ENCODE measurements around the gene FOXQ1. TPM values are rescaled to one million over a fixed set of nuclear protein-coding genes. Genes with fewer than 3 reads are reported as not detected.

Gene FOXQ1
- total RNA-seq, 1 donor from 2014 or later = 2.1 TPM

DNA sequence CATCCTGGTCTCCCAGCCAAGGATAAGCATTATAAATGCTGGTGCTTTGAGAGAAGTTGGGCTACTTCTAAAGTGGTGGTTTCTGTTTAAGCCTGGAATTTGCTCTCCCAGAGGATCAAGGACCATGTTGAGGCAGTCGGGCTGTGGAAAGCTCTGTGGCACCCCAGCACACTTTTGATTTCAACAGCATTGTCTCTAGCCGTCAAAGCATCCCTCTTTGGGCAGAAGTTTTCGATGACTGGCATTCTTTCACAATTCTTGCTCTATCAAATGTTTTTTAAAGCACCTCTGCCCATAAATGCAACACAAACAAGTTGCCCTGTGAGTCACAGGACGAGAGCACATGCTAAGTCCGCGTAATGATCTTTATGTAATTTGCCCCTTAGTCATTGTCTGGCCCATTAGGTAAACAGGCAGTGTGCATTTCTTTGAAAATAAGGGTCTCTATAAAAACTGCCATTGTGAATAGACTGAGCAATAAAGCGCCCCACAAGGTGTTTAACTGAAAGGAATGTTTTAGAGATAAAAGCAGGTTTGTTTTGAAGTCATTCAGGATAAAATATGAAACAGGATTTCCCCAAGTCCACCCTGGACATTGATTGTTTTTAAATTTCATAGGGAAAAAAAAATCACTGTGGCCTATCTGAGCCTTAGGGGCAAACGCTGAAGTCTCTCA lies 44.7 kb upstream of the FOXQ1 start:
- TF ChIP-seq CTCF (conservative IDR thresholded peaks at IDR 0.05; ENCODE audit: low read depth, low read length) = no peak
- no peak overlapping the region for H3K4me3 ChIP-seq (ENCODE audit: low read depth, low read length)
- no peak for DNase-seq (ENCODE audit: low read depth)

DNA sequence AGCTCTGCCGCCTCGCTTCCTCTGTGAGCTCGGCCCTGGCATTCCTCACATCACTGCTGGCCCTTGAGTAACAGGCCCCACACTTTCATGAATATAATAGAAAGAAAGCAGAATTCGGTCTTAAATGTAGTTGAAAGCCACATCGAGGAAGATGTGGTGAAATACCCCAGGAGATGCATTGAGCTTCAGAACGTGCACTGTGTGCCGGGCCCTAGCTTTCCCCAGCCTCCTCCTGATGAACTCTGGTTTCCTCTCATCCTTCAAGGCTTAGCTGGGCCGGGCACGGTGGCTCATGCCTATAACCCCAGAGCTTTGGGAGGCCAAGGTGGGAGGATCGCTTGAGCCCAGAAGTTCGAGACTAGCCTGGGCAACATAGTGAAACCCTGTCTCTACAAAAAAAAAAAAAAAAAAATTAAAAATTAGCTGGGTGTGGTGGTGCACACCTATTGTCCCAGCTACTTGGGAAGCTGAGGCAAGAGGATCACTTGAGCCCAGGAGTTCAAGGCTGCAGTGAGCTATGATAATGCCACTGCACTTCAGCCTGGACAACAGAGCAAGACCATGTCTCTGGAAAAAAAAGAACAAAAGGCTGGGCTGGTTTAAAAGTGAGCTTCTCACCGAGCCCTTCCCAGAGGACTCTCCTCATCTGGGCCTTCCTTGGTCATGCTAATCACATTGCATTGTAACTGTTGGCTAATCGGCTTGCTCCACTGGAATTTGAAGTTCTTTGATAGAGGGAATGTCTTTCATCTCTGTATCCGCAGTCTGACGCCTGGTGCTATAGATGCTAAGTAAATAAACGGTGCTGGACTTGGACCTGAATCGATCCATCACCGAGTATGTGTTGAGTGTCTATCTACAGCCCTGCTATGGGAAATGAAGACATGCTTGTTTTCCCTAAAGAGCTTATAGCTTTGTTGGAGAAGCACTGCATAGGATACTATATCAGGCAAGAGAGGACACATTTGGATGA lies 43.8 kb upstream of the FOXQ1 start:
- TF ChIP-seq CTCF (conservative IDR thresholded peaks at IDR 0.05; ENCODE audit: low read depth, low read length) = no peak
- no peak overlapping the region for H3K4me3 ChIP-seq (ENCODE audit: low read depth, low read length)
- no peak for DNase-seq (ENCODE audit: low read depth)

DNA sequence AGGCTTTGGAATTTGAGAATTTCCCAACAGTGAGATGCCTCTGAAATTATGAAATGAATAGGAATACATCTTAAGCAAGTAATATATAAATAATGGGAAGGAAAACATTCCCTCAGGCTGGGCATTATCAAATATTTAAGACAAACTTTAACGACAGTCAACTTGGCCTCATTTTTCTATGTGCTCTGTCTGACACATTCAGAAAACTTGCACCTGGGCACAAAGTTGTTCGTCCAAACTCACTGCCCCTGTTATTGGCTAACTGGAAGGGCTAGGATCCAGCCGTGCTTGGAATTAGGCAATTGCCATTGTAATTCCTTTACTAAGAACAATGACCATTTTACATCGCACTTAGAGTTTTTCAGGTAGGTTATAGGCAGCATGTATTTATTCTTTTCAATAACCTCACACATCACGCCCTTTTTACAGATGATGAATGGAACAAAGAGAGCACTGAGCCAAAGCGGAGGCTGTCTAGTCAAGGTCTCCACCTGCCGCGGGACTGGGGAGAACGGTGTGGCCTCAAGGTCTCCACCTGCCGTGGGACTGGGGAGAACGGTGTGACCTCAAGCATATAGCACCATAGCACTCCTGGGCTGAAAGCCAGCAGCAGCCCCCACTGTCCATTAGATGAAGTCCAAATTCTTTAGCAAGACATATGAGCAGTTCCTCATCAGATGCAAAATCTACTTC lies 40.7 kb upstream of the FOXQ1 start:
- no peak for TF ChIP-seq CTCF (conservative IDR thresholded peaks at IDR 0.05; ENCODE audit: low read depth, low read length)
- H3K4me3 ChIP-seq (ENCODE audit: low read depth, low read length) = no peak overlapping the region
- DNase-seq (ENCODE audit: low read depth) = no peak

DNA sequence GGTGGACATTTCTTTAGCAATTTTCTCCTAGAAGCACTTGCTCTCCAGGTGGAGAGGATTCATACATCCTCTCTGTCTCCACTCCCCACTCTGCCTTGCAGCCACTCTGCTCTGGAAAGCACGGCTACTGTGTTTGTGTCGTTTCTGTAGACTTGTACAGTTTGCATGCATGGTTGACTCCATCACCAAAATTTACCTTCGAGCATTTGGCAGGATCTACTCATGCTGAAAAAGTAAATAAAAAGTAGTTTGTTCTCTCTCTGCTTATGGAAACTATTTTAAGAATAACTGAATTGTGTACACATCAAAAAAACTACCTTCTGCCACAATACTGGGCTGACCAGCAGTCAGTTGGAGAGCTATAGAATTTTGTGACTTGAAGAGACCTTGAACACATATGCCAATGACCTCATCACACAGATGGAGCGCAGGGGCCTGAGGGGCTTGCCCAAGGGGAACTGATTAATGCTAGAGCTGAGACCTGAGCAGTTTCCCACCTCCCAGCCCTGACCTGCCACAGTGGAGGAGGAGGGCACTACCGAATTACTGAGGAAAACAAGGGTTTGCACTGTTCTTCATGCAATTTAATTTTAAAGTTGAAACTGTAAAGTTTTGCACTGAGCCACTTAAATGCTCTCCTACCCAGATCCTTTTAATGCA lies 33.7 kb upstream of the FOXQ1 start:
- H3K4me3 ChIP-seq (ENCODE audit: low read depth, low read length) = no peak overlapping the region
- DNase-seq (ENCODE audit: low read depth) = no peak
- TF ChIP-seq CTCF (conservative IDR thresholded peaks at IDR 0.05; ENCODE audit: low read depth, low read length) = no peak

GRCh38 chr6:1279065-1279464 lies 32.8 kb upstream of the FOXQ1 start:
- TF ChIP-seq CTCF (conservative IDR thresholded peaks at IDR 0.05; ENCODE audit: low read depth, low read length) = no peak
- H3K4me3 ChIP-seq (ENCODE audit: low read depth, low read length) = no peak overlapping the region
- DNase-seq (ENCODE audit: low read depth) = no peak

- no peak for DNase-seq (ENCODE audit: low read depth)
- no peak for TF ChIP-seq CTCF (conservative IDR thresholded peaks at IDR 0.05; ENCODE audit: low read depth, low read length)
- no peak overlapping the region for H3K4me3 ChIP-seq (ENCODE audit: low read depth, low read length)
These were observed 31.1 kb upstream of the FOXQ1 start for GRCh38 chr6:1280666-1281300.

Measured in epithelial cell of proximal tubule (primary cell).